ENCODE measurements around the gene BRCA2. TPM values are rescaled to one million over a fixed set of nuclear protein-coding genes. Genes with fewer than 3 reads are reported as not detected.
A peak's percentile ranks its signal among the peaks of the same experiment; 100 is the strongest.

The BRCA2 gene
- total and polyA plus RNA-seq, 3 donors from 2014 or later = 4.9 to 19.4 (median 13.6) TPM

DNA sequence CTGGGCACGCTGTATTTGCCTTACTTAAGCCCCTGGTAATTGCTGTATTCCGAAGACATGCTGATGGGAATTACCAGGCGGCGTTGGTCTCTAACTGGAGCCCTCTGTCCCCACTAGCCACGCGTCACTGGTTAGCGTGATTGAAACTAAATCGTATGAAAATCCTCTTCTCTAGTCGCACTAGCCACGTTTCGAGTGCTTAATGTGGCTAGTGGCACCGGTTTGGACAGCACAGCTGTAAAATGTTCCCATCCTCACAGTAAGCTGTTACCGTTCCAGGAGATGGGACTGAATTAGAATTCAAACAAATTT lies 676 bp downstream of the BRCA2 start:
- intact Hi-C loops (cut with DNase I; ENCODE audit: low total_unique reads) = no loop called here
- H3K4me3 ChIP-seq = peak overlapping the region; percentile 68 to 77
- H3K36me3 ChIP-seq (ENCODE audit: low read depth, missing control alignments) = no peaks in the 10 kb centered on the region
- no peak for DNase-seq
- peaks cover 3% of the 10 kb centered on the region for H3K4me1 ChIP-seq
- WGBS, 2 donors = 0% methylated on average over 12 to 13 of the region's 13 CpGs
- TF ChIP-seq POLR2A (IDR thresholded peaks at IDR 0.05) = no peak
- TF ChIP-seq, protein P1, sequence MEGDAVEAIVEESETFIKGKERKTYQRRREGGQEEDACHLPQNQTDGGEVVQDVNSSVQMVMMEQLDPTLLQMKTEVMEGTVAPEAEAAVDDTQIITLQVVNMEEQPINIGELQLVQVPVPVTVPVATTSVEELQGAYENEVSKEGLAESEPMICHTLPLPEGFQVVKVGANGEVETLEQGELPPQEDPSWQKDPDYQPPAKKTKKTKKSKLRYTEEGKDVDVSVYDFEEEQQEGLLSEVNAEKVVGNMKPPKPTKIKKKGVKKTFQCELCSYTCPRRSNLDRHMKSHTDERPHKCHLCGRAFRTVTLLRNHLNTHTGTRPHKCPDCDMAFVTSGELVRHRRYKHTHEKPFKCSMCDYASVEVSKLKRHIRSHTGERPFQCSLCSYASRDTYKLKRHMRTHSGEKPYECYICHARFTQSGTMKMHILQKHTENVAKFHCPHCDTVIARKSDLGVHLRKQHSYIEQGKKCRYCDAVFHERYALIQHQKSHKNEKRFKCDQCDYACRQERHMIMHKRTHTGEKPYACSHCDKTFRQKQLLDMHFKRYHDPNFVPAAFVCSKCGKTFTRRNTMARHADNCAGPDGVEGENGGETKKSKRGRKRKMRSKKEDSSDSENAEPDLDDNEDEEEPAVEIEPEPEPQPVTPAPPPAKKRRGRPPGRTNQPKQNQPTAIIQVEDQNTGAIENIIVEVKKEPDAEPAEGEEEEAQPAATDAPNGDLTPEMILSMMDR (IDR thresholded peaks at IDR 0.05) = no peak
- no peaks in the 10 kb centered on the region for H3K27me3 ChIP-seq
- H3K9me3 ChIP-seq = no peaks in the 10 kb centered on the region
- peak overlapping the region; percentile 82 to 98 for H3K27ac ChIP-seq

DNA sequence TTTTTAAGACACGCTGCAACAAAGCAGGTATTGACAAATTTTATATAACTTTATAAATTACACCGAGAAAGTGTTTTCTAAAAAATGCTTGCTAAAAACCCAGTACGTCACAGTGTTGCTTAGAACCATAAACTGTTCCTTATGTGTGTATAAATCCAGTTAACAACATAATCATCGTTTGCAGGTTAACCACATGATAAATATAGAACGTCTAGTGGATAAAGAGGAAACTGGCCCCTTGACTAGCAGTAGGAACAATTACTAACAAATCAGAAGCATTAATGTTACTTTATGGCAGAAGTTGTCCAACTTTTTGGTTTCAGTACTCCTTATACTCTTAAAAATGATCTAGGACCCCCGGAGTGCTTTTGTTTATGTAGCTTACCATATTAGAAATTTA lies 1.2 kb downstream of the BRCA2 start:
- H3K9me3 ChIP-seq = no peaks in the 10 kb centered on the region
- peak overlapping the region in 1 of 2 donors; percentile 68 for H3K4me3 ChIP-seq
- TF ChIP-seq, protein P1 (IDR thresholded peaks at IDR 0.05) = no peak
- TF ChIP-seq POLR2A (IDR thresholded peaks at IDR 0.05) = no peak
- no peaks in the 10 kb centered on the region for H3K27me3 ChIP-seq
- H3K36me3 ChIP-seq (ENCODE audit: low read depth, missing control alignments) = no peaks in the 10 kb centered on the region
- H3K27ac ChIP-seq = peak overlapping the region in 1 of 2 donors; percentile 82
- peaks cover 3% of the 10 kb centered on the region for H3K4me1 ChIP-seq
- intact Hi-C loops (cut with DNase I; ENCODE audit: low total_unique reads) = no loop called here
- DNase-seq = no peak
- WGBS, 2 donors = 53 to 61% methylated on average over 6 of the region's 6 CpGs

DNA sequence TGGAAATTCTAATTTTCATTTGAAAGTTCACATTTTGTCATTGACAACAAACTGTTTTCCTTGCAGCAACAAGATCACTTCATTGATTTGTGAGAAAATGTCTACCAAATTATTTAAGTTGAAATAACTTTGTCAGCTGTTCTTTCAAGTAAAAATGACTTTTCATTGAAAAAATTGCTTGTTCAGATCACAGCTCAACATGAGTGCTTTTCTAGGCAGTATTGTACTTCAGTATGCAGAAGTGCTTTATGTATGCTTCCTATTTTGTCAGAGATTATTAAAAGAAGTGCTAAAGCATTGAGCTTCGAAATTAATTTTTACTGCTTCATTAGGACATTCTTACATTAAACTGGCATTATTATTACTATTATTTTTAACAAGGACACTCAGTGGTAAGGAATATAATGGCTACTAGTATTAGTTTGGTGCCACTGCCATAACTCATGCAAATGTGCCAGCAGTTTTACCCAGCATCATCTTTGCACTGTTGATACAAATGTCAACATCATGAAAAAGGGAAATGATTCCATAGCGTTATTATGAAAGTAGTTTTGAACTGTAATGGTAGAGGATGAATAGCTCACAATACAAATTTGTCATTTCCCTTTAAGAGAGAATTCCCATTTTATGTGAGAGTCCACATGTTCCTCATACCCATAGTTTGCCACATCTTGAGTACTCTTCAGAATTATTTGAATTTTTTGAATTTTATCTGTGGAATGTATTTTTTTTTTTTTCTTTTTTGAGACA lies 2.6 kb downstream of the BRCA2 start:
- Histone ChIP-seq H3K27me3 (no peaks in the 10 kb centered on the region), H3K9me3 (no peaks in the 10 kb centered on the region), H3K4me1 (peaks cover 3% of the 10 kb centered on the region), H3K27ac (no peak overlapping the region), H3K4me3 (no peak overlapping the region), H3K36me3 (ENCODE audit: low read depth, missing control alignments) (no peaks in the 10 kb centered on the region)
- no peak for TF ChIP-seq POLR2A (IDR thresholded peaks at IDR 0.05)
- TF ChIP-seq, protein P1 (IDR thresholded peaks at IDR 0.05) = no peak
- 88 to 89% methylated on average over 2 of the region's 2 CpGs for WGBS, 2 donors
- no peak for DNase-seq
- intact Hi-C loops (cut with DNase I; ENCODE audit: low total_unique reads) = no loop called here

DNA sequence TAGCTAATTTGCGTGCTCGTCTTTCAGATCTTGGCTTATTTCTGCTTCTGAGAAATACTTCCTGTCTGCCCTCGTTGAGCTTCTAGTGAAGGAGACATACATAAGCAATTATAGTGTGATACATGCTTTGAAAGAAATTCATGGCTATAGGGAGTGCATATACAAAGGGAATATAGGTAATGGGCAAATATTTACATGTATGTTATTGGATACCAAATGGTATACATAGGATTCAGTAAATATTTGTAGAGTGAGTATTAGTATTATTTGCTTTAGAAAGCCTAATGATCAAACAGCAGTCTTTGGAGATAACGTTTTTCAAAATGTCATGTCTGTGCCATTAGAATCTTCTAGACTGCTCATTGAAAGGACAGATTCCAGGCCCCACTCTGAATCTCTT lies 5.2 kb downstream of the BRCA2 start:
- WGBS, 2 donors = 86 to 93% methylated on average over 4 of the region's 4 CpGs
- Histone ChIP-seq H3K4me3 (no peak overlapping the region), H3K27me3 (no peaks in the 10 kb centered on the region), H3K4me1 (peaks cover 3% of the 10 kb centered on the region), H3K36me3 (ENCODE audit: low read depth, missing control alignments) (no peaks in the 10 kb centered on the region), H3K27ac (no peak overlapping the region), H3K9me3 (no peaks in the 10 kb centered on the region)
- TF ChIP-seq, protein P1 (IDR thresholded peaks at IDR 0.05) = no peak
- no peak for TF ChIP-seq POLR2A (IDR thresholded peaks at IDR 0.05)
- no peak for DNase-seq
- intact Hi-C loops (cut with DNase I; ENCODE audit: low total_unique reads) = no loop called here

DNA sequence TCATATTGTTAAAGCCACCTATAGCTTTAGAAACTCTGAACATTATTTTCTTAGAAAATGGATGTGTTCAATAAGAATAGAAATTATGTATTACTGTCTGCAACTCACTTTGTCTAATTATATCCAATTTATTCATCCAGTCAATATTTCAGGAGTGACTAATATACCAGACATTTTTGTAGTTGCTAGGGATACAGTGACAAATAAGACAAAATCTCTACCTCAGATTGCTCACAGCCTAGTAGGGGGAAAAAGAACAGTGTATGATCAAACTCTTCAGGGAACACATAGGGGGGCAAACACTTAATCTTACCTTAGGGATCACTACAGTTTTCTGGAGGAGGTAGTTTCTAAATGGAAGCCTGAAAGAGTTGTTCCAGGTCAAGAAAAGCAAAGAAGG lies 8.6 kb downstream of the BRCA2 start:
- Histone ChIP-seq H3K27ac (no peak overlapping the region), H3K4me3 (no peak overlapping the region), H3K4me1 (no peaks in the 10 kb centered on the region), H3K27me3 (no peaks in the 10 kb centered on the region), H3K36me3 (ENCODE audit: low read depth, missing control alignments) (no peaks in the 10 kb centered on the region), H3K9me3 (no peaks in the 10 kb centered on the region)
- DNase-seq = no peak
- intact Hi-C loops (cut with DNase I; ENCODE audit: low total_unique reads) = no loop called here
- TF ChIP-seq POLR2A (IDR thresholded peaks at IDR 0.05) = no peak
- TF ChIP-seq, protein P1 (IDR thresholded peaks at IDR 0.05) = no peak

Measured in testis (tissue), 3 donors.